ENCODE measurements around the gene ARID1B.
"Not testable (repeated sequence)": the region's sequence is repeated elsewhere in the genome, so short reads cannot be mapped to it uniquely, and the experiment has no call there.

The ARID1B gene

GRCh38 chr6:157034436-157035230 lies 257.5 kb downstream of the ARID1B start:
- DNase-seq = peak in 1 of 2 donors; percentile 32

- DNase-seq = no peak
Observed at GRCh38 chr6:157035546-157035945, 258.4 kb downstream of the ARID1B start.

GRCh38 chr6:157036245-157036711 lies 259.1 kb downstream of the ARID1B start:
- peak; percentile 41 to 48 for DNase-seq

- no peak for DNase-seq
Observed at GRCh38 chr6:157037165-157037564, 260.0 kb downstream of the ARID1B start.

GRCh38 chr6:157038610-157039009 lies 261.4 kb downstream of the ARID1B start:
- no peak for DNase-seq

GRCh38 chr6:157039639-157040038 lies 262.5 kb downstream of the ARID1B start:
- DNase-seq = not testable (repeated sequence)

- DNase-seq = no peak
Observed at GRCh38 chr6:157040191-157040590, 263.0 kb downstream of the ARID1B start.

GRCh38 chr6:157045831-157046454 lies 268.8 kb downstream of the ARID1B start:
- peak in 1 of 2 donors; percentile 25 for DNase-seq

GRCh38 chr6:157046776-157047175 lies 269.6 kb downstream of the ARID1B start:
- no peak for DNase-seq

- DNase-seq = no peak
Observed at GRCh38 chr6:157047328-157047727, 270.1 kb downstream of the ARID1B start.

- no peak for DNase-seq
Observed at GRCh38 chr6:157047951-157048350, 270.8 kb downstream of the ARID1B start.

GRCh38 chr6:157049133-157049532 lies 272.0 kb downstream of the ARID1B start:
- peak; percentile 71 to 82 for DNase-seq

GRCh38 chr6:157050537-157051265 lies 273.5 kb downstream of the ARID1B start:
- no peak for DNase-seq

GRCh38 chr6:157054531-157054979 lies 277.4 kb downstream of the ARID1B start:
- DNase-seq = peak in 1 of 2 donors; percentile 6

- DNase-seq = no peak
Observed at GRCh38 chr6:157055863-157056262, 278.7 kb downstream of the ARID1B start.

- no peak for DNase-seq
Observed at GRCh38 chr6:157056275-157056674, 279.1 kb downstream of the ARID1B start.

- no peak for DNase-seq
Observed at GRCh38 chr6:157058574-157058973, 281.4 kb downstream of the ARID1B start.

- no peak for DNase-seq
Observed at GRCh38 chr6:157059781-157060180, 282.6 kb downstream of the ARID1B start.

GRCh38 chr6:157060440-157060952 lies 283.3 kb downstream of the ARID1B start:
- DNase-seq = no peak

- DNase-seq = no peak
Observed at GRCh38 chr6:157061770-157062594, 284.8 kb downstream of the ARID1B start.

GRCh38 chr6:157063176-157063905 lies 286.2 kb downstream of the ARID1B start:
- no peak for DNase-seq

GRCh38 chr6:157063923-157064322 lies 286.7 kb downstream of the ARID1B start:
- DNase-seq = no peak

All from inflammatory macrophage treated with lipopolysaccharide for 1 hour (primary cell).